ENCODE data around the gene STPG2.

The STPG2 gene

GRCh38 chr4:98092833-98093439, 50.3 kb downstream of the STPG2 start:
- DNase-seq: no peak

GRCh38 chr4:98081936-98082335, 61.3 kb downstream of the STPG2 start:
- DNase-seq: no peak

GRCh38 chr4:98068495-98068894, 74.8 kb downstream of the STPG2 start:
- DNase-seq: no peak

- DNase-seq: no peak
These were observed 87.3 kb downstream of the STPG2 start for GRCh38 chr4:98055800-98056501.

- DNase-seq: no peak
These were observed 96.6 kb downstream of the STPG2 start for GRCh38 chr4:98046665-98047064.

GRCh38 chr4:98030059-98030458, 113.2 kb downstream of the STPG2 start:
- DNase-seq: no peak

GRCh38 chr4:98027827-98028226, 115.4 kb downstream of the STPG2 start:
- no peak for DNase-seq

- no peak for DNase-seq
These were observed 116.9 kb downstream of the STPG2 start for GRCh38 chr4:98026362-98026761.

- DNase-seq: no peak
These were observed 136.4 kb downstream of the STPG2 start for GRCh38 chr4:98006814-98007412.

- no peak for DNase-seq
These were observed 137.2 kb downstream of the STPG2 start for GRCh38 chr4:98006060-98006459.

- DNase-seq: no peak
These were observed 142.3 kb downstream of the STPG2 start for GRCh38 chr4:98000940-98001339.

GRCh38 chr4:97998203-97998602, 145.1 kb downstream of the STPG2 start:
- DNase-seq: no peak

GRCh38 chr4:97994765-97995465, 148.4 kb downstream of the STPG2 start:
- no peak for DNase-seq

GRCh38 chr4:97990409-97990808, 152.9 kb downstream of the STPG2 start:
- DNase-seq: no peak

- no peak for DNase-seq
These were observed 156.1 kb downstream of the STPG2 start for GRCh38 chr4:97987019-97987648.

- no peak for DNase-seq
These were observed 158.6 kb downstream of the STPG2 start for GRCh38 chr4:97984545-97985131.

- DNase-seq: no peak
These were observed 164.3 kb downstream of the STPG2 start for GRCh38 chr4:97978791-97979488.

- no peak for DNase-seq
These were observed 189.9 kb downstream of the STPG2 start for GRCh38 chr4:97953171-97953941.

GRCh38 chr4:97952763-97953162, 190.5 kb downstream of the STPG2 start:
- DNase-seq: no peak

GRCh38 chr4:97950836-97951235, 192.4 kb downstream of the STPG2 start:
- DNase-seq: no peak

- no peak for DNase-seq
These were observed 200.3 kb downstream of the STPG2 start for GRCh38 chr4:97942951-97943350.

Measured in CD4-positive, alpha-beta T cell treated with Interleukin-17A for 1 hour (primary cell).